ENCODE data around the gene STX18. TPM values are rescaled to one million over a fixed set of nuclear protein-coding genes. Genes with fewer than 3 reads are reported as not detected.

Gene STX18
- total and polyA plus RNA-seq, 2 donors (not counting 3 experiments of a cell fraction or from before 2014, with no cell fraction given): 30.7 to 31.2 TPM

DNA sequence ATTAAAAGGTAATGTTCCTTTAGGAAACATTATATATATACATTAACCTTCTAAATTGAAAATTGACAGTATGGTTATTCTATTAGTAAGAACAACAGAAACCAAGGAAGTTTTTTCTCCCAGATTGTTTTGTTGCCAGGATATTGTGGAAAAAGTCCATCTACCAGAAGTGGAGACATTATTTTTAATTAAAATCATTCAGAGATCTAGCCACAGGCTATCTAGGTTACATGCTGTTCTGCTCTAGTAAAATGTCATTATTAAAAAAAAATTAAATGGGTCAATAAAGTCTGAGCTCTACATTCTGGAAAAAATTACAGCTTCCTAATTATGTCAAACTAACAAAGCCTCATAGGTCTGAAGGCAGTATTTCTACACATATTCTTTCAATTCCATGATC lies 80.7 kb downstream of the STX18 start:
- H3K4me3 ChIP-seq (replicated peaks in 1 of 3; ENCODE audit: insufficient read depth in 1 of 3, low read depth in 1 of 3, low read length in 3 of 3): no peak overlapping the region
- H2AFZ ChIP-seq (ENCODE audit: low read depth, low read length): no peak overlapping the region
- no peaks in the 10 kb centered on the region for H3K9me3 ChIP-seq (replicated peaks; ENCODE audit: control insufficient read depth, insufficient read depth, low read length)
- no peak overlapping the region for H3K4me2 ChIP-seq (ENCODE audit: insufficient read depth, low read length)
- DNase-seq (ENCODE audit: low read depth, low spot score) (no peak), FAIRE-seq (no peak)
- POLR2A ChIA-PET: no interaction called here
- no peaks in the 10 kb centered on the region for H3K27me3 ChIP-seq (ENCODE audit: control insufficient read depth in 2 of 2, insufficient read depth in 2 of 2, low read length in 2 of 2)
- intact Hi-C loops (cut with micrococcal nuclease) (no loop called here), dilution Hi-C loops (cut with MboI; ENCODE audit: extremely low pct_ligation_motif_present, low sequenced_read_pairs) (no loop called here)
- peaks cover 0 to 3% of the 10 kb centered on the region in 2 experiments for H3K36me3 ChIP-seq (ENCODE audit: control insufficient read depth in 2 of 2, extremely low read depth in 1 of 2, insufficient read depth in 2 of 2, low read length in 2 of 2)
- no peaks in the 10 kb centered on the region for H3K9me1 ChIP-seq (replicated peaks; ENCODE audit: control insufficient read depth, extremely low read depth, insufficient read depth, low read length)
- no peaks in the 10 kb centered on the region for H3K4me1 ChIP-seq (ENCODE audit: control insufficient read depth, extremely low read depth, insufficient read depth, low read length)
- H4K20me1 ChIP-seq (replicated peaks; ENCODE audit: control insufficient read depth, extremely low read depth, insufficient read depth, low read length): no peaks in the 10 kb centered on the region
- H3K79me2 ChIP-seq (ENCODE audit: control insufficient read depth, insufficient read depth, low read length): no peaks in the 10 kb centered on the region
- CTCF ChIA-PET: interaction anchor here (1.3 kb wide), 1 partner anchor 20 kb away, joined by 4 read pairs; no protein-coding TSS in a partner anchor
- H3K9ac ChIP-seq (replicated peaks; ENCODE audit: extremely low read depth, insufficient read depth, low read length): no peak overlapping the region
- TF ChIP-seq JUN (IDR thresholded peaks at IDR 0.05; ENCODE audit: borderline replicate concordance, insufficient read depth, insufficient read length, low read depth): no peak
- TF ChIP-seq, protein P1, sequence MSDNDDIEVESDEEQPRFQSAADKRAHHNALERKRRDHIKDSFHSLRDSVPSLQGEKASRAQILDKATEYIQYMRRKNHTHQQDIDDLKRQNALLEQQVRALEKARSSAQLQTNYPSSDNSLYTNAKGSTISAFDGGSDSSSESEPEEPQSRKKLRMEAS (IDR thresholded peaks at IDR 0.05; ENCODE audit: insufficient read depth, insufficient read length): no peak
- no peak for TF ChIP-seq FOS (IDR thresholded peaks at IDR 0.05; ENCODE audit: borderline replicate concordance, insufficient read depth, low read length)
- no peak for TF ChIP-seq CTCF (IDR thresholded peaks at IDR 0.05; ENCODE audit: extremely low read depth in 1 of 2, insufficient read depth in 1 of 2, low read depth in 1 of 2, low read length in 2 of 2)
- TF ChIP-seq POLR2A (IDR thresholded peaks at IDR 0.05; ENCODE audit: low read depth, low read length): no peak
- BruUV-seq (replicated peaks): no TSS peak
- no peak overlapping the region for H3K27ac ChIP-seq (ENCODE audit: insufficient read depth, low read depth, low read length)

GRCh38 chr4:4460759-4461158 lies 81.1 kb downstream of the STX18 start:
- FAIRE-seq (no peak), DNase-seq (ENCODE audit: low read depth, low spot score) (no peak)
- H3K36me3 ChIP-seq (ENCODE audit: control insufficient read depth in 2 of 2, extremely low read depth in 1 of 2, insufficient read depth in 2 of 2, low read length in 2 of 2): peaks cover 0 to 3% of the 10 kb centered on the region in 2 experiments
- ChIA-PET POLR2A (no interaction called here), CTCF (interaction anchor here (1.3 kb wide), 1 partner anchor 20 kb away, joined by 4 read pairs; no protein-coding TSS in a partner anchor)
- TF ChIP-seq MYC (IDR thresholded peaks at IDR 0.05; ENCODE audit: low read depth, low read length) (no peak), FOS (IDR thresholded peaks at IDR 0.05; ENCODE audit: borderline replicate concordance, insufficient read depth, low read length) (no peak), GATA2 (IDR thresholded peaks at IDR 0.05; ENCODE audit: insufficient read depth, insufficient read length, low read depth, low read length) (no peak), POLR2A (IDR thresholded peaks at IDR 0.05; ENCODE audit: low read depth, low read length) (no peak), POLR2AphosphoS5 (IDR thresholded peaks at IDR 0.05; ENCODE audit: insufficient read depth, low read depth, low read length) (no peak), JUN (IDR thresholded peaks at IDR 0.05; ENCODE audit: borderline replicate concordance, insufficient read depth, insufficient read length, low read depth) (no peak), EZH2 (IDR thresholded peaks at IDR 0.05; ENCODE audit: borderline replicate concordance, low read depth, low read length, severe bottlenecking) (no peak), CTCF (IDR thresholded peaks at IDR 0.05; ENCODE audit: extremely low read depth in 1 of 2, insufficient read depth in 1 of 2, low read depth in 1 of 2, low read length in 2 of 2) (no peak)
- TF ChIP-seq, protein P1 (IDR thresholded peaks at IDR 0.05; ENCODE audit: insufficient read depth, insufficient read length): no peak
- H3K4me3 ChIP-seq (replicated peaks in 1 of 3; ENCODE audit: insufficient read depth in 1 of 3, low read depth in 1 of 3, low read length in 3 of 3): no peak overlapping the region
- no peak overlapping the region for H3K27ac ChIP-seq (ENCODE audit: insufficient read depth, low read depth, low read length)
- no peaks in the 10 kb centered on the region for H3K4me1 ChIP-seq (ENCODE audit: control insufficient read depth, extremely low read depth, insufficient read depth, low read length)
- no peaks in the 10 kb centered on the region for H3K9me3 ChIP-seq (replicated peaks; ENCODE audit: control insufficient read depth, insufficient read depth, low read length)
- no peaks in the 10 kb centered on the region for H3K27me3 ChIP-seq (ENCODE audit: control insufficient read depth in 2 of 2, insufficient read depth in 2 of 2, low read length in 2 of 2)
- H3K9me1 ChIP-seq (replicated peaks; ENCODE audit: control insufficient read depth, extremely low read depth, insufficient read depth, low read length): no peaks in the 10 kb centered on the region
- dilution Hi-C loops (cut with MboI; ENCODE audit: extremely low pct_ligation_motif_present, low sequenced_read_pairs) (no loop called here), intact Hi-C loops (cut with micrococcal nuclease) (no loop called here)
- no peak overlapping the region for H2AFZ ChIP-seq (ENCODE audit: low read depth, low read length)
- H4K20me1 ChIP-seq (replicated peaks; ENCODE audit: control insufficient read depth, extremely low read depth, insufficient read depth, low read length): no peaks in the 10 kb centered on the region
- BruUV-seq (replicated peaks): no TSS peak
- H3K79me2 ChIP-seq (ENCODE audit: control insufficient read depth, insufficient read depth, low read length): no peaks in the 10 kb centered on the region
- no peak overlapping the region for H3K9ac ChIP-seq (replicated peaks; ENCODE audit: extremely low read depth, insufficient read depth, low read length)
- H3K4me2 ChIP-seq (ENCODE audit: insufficient read depth, low read length): no peak overlapping the region
